Measurements from ENCODE around the gene SMPD4.
A peak's percentile ranks its signal among the peaks of the same experiment; 100 is the strongest.
"Not testable (repeated sequence)": the region's sequence is repeated elsewhere in the genome, so short reads cannot be mapped to it uniquely, and the experiment has no call there.

The SMPD4 gene

GRCh38 chr2:130181325-130181879 is at the start of gene SMPD4:
SMPD4 (minus strand) TSS chr2:130181602; CDS start chr2:130176592, 5,010 bp downstream.
- no peaks in the 10 kb centered on the region for H3K27me3 Mint-ChIP-seq
- H3K4me3 Mint-ChIP-seq: peak within 1 kb of the TSS; percentile 89
- H3K4me1 Mint-ChIP-seq: peaks cover 15% of the 10 kb centered on the region
- no peaks in the 10 kb centered on the region for H3K9me3 Mint-ChIP-seq
- H3K36me3 Mint-ChIP-seq: no peaks in the 10 kb centered on the region
- H3K27ac Mint-ChIP-seq: peak within 1 kb of the TSS; percentile 94

- H3K27me3 Mint-ChIP-seq, H3K36me3 Mint-ChIP-seq, H3K27ac Mint-ChIP-seq, H3K4me3 Mint-ChIP-seq, H3K9me3 Mint-ChIP-seq, H3K4me1 Mint-ChIP-seq: not testable (repeated sequence)
Measured at GRCh38 chr2:130230907-130231306, 49.5 kb upstream of the SMPD4 start.

GRCh38 chr2:130230376-130230775 is 49.0 kb upstream of the SMPD4 start:
- H3K4me3 Mint-ChIP-seq, H3K27me3 Mint-ChIP-seq, H3K27ac Mint-ChIP-seq, H3K9me3 Mint-ChIP-seq, H3K36me3 Mint-ChIP-seq, H3K4me1 Mint-ChIP-seq: not testable (repeated sequence)

GRCh38 chr2:130229161-130229510 is 47.7 kb upstream of the SMPD4 start:
- H3K36me3 Mint-ChIP-seq, H3K9me3 Mint-ChIP-seq, H3K27ac Mint-ChIP-seq, H3K27me3 Mint-ChIP-seq, H3K4me1 Mint-ChIP-seq, H3K4me3 Mint-ChIP-seq: not testable (repeated sequence)

GRCh38 chr2:130228467-130229160 is 47.2 kb upstream of the SMPD4 start:
- H3K27ac Mint-ChIP-seq, H3K27me3 Mint-ChIP-seq, H3K4me3 Mint-ChIP-seq, H3K36me3 Mint-ChIP-seq, H3K9me3 Mint-ChIP-seq, H3K4me1 Mint-ChIP-seq: not testable (repeated sequence)

- not testable (repeated sequence) for H3K4me3 Mint-ChIP-seq, H3K4me1 Mint-ChIP-seq, H3K27me3 Mint-ChIP-seq
Measured at GRCh38 chr2:130228005-130228404, 46.6 kb upstream of the SMPD4 start.

GRCh38 chr2:130222523-130222922 is 41.1 kb upstream of the SMPD4 start:
- not testable (repeated sequence) for H3K4me3 Mint-ChIP-seq

More at GRCh38 chr2:130228005-130228404, 46.6 kb upstream of the SMPD4 start:
- H3K9me3 Mint-ChIP-seq, H3K27ac Mint-ChIP-seq, H3K36me3 Mint-ChIP-seq: not testable (repeated sequence)

GRCh38 chr2:130220505-130220904 is 39.1 kb upstream of the SMPD4 start:
- H3K4me1 Mint-ChIP-seq, H3K4me3 Mint-ChIP-seq, H3K9me3 Mint-ChIP-seq, H3K36me3 Mint-ChIP-seq, H3K27ac Mint-ChIP-seq: not testable (repeated sequence)
- peaks cover 17% of the 10 kb centered on the region for H3K27me3 Mint-ChIP-seq

More at GRCh38 chr2:130222523-130222922, 41.1 kb upstream of the SMPD4 start:
- H3K27me3 Mint-ChIP-seq: peaks cover 13% of the 10 kb centered on the region
- H3K27ac Mint-ChIP-seq, H3K4me1 Mint-ChIP-seq, H3K9me3 Mint-ChIP-seq, H3K36me3 Mint-ChIP-seq: not testable (repeated sequence)

- H3K4me3 Mint-ChIP-seq, H3K27ac Mint-ChIP-seq, H3K4me1 Mint-ChIP-seq, H3K36me3 Mint-ChIP-seq, H3K9me3 Mint-ChIP-seq: not testable (repeated sequence)
- H3K27me3 Mint-ChIP-seq: peaks cover 22% of the 10 kb centered on the region
Measured at GRCh38 chr2:130219147-130219546, 37.7 kb upstream of the SMPD4 start.

- not testable (repeated sequence) for H3K9me3 Mint-ChIP-seq, H3K36me3 Mint-ChIP-seq, H3K4me3 Mint-ChIP-seq
Measured at GRCh38 chr2:130207051-130207450, 25.6 kb upstream of the SMPD4 start.

GRCh38 chr2:130203150-130203549 is 21.7 kb upstream of the SMPD4 start:
- H3K4me3 Mint-ChIP-seq, H3K36me3 Mint-ChIP-seq, H3K27me3 Mint-ChIP-seq, H3K27ac Mint-ChIP-seq, H3K9me3 Mint-ChIP-seq, H3K4me1 Mint-ChIP-seq: not testable (repeated sequence)

More at GRCh38 chr2:130207051-130207450, 25.6 kb upstream of the SMPD4 start:
- H3K27me3 Mint-ChIP-seq, H3K27ac Mint-ChIP-seq, H3K4me1 Mint-ChIP-seq: not testable (repeated sequence)

GRCh38 chr2:130202518-130202917 is 21.1 kb upstream of the SMPD4 start:
- H3K9me3 Mint-ChIP-seq, H3K4me3 Mint-ChIP-seq, H3K36me3 Mint-ChIP-seq, H3K27me3 Mint-ChIP-seq, H3K27ac Mint-ChIP-seq, H3K4me1 Mint-ChIP-seq: not testable (repeated sequence)

- H3K4me1 Mint-ChIP-seq: no peaks in the 10 kb centered on the region
- no peaks in the 10 kb centered on the region for H3K9me3 Mint-ChIP-seq
- H3K27ac Mint-ChIP-seq: no peak within 1 kb of the TSS
- no peaks in the 10 kb centered on the region for H3K36me3 Mint-ChIP-seq
- H3K4me3 Mint-ChIP-seq: no peak within 1 kb of the TSS
- H3K27me3 Mint-ChIP-seq: no peaks in the 10 kb centered on the region
Measured at GRCh38 chr2:130198343-130198742, 16.9 kb upstream of the SMPD4 start, which contains the start of gene TUBA3E. TUBA3E (minus strand) TSS chr2:130198439; CDS start chr2:130198360, 79 bp downstream.

- H3K27ac Mint-ChIP-seq, H3K9me3 Mint-ChIP-seq, H3K4me3 Mint-ChIP-seq, H3K36me3 Mint-ChIP-seq, H3K27me3 Mint-ChIP-seq, H3K4me1 Mint-ChIP-seq: not testable (repeated sequence)
Measured at GRCh38 chr2:130196052-130196451, 14.7 kb upstream of the SMPD4 start.

GRCh38 chr2:130195089-130195635 is 13.8 kb upstream of the SMPD4 start:
- H3K27me3 Mint-ChIP-seq, H3K9me3 Mint-ChIP-seq, H3K36me3 Mint-ChIP-seq, H3K4me3 Mint-ChIP-seq, H3K27ac Mint-ChIP-seq, H3K4me1 Mint-ChIP-seq: not testable (repeated sequence)

- H3K4me3 Mint-ChIP-seq, H3K27ac Mint-ChIP-seq, H3K4me1 Mint-ChIP-seq, H3K27me3 Mint-ChIP-seq, H3K36me3 Mint-ChIP-seq, H3K9me3 Mint-ChIP-seq: not testable (repeated sequence)
Measured at GRCh38 chr2:130193824-130194223, 12.4 kb upstream of the SMPD4 start.

- H3K27ac Mint-ChIP-seq, H3K9me3 Mint-ChIP-seq, H3K4me3 Mint-ChIP-seq, H3K27me3 Mint-ChIP-seq, H3K4me1 Mint-ChIP-seq, H3K36me3 Mint-ChIP-seq: not testable (repeated sequence)
Measured at GRCh38 chr2:130192451-130192850, 11.0 kb upstream of the SMPD4 start.
